HG02623 (cell line): ENCODE data around the gene LMO2.

Experiments
- ATAC-seq: cut with Tn5 transposase; IDR thresholded peaks from one replicate; pipeline ENCODE4 v1.9.1; 2021; ENCODE audit warnings: moderate library complexity; ENCODE audit not compliant: unreplicated experiment

Gene LMO2

GRCh38 chr11:33889821-33890378 lies 2.0 kb downstream of the LMO2 start:
- no peak for ATAC-seq

- ATAC-seq, result no peak
Measured at GRCh38 chr11:33889296-33889695, 2.6 kb downstream of the LMO2 start.

- ATAC-seq, result no peak
Measured at GRCh38 chr11:33887886-33888285, 4.0 kb downstream of the LMO2 start.

GRCh38 chr11:33885338-33886005 lies 6.4 kb downstream of the LMO2 start:
- ATAC-seq, result no peak

GRCh38 chr11:33884601-33885000 lies 7.3 kb downstream of the LMO2 start:
- ATAC-seq, result no peak

GRCh38 chr11:33884035-33884434 lies 7.8 kb downstream of the LMO2 start:
- no peak for ATAC-seq

GRCh38 chr11:33881651-33882503 lies 10.0 kb downstream of the LMO2 start:
- ATAC-seq, result no peak

- ATAC-seq, result no peak
Measured at GRCh38 chr11:33880979-33881378, 10.9 kb downstream of the LMO2 start.

GRCh38 chr11:33879375-33879774 lies 12.5 kb downstream of the LMO2 start:
- no peak for ATAC-seq

GRCh38 chr11:33877038-33877437 lies 14.8 kb downstream of the LMO2 start:
- no peak for ATAC-seq

- ATAC-seq, result no peak
Measured at GRCh38 chr11:33875621-33876294, 16.1 kb downstream of the LMO2 start.

- no peak for ATAC-seq
Measured at GRCh38 chr11:33874910-33875490, 16.9 kb downstream of the LMO2 start.

GRCh38 chr11:33874433-33874832 lies 17.4 kb downstream of the LMO2 start:
- no peak for ATAC-seq

GRCh38 chr11:33869481-33870422 lies 22.1 kb downstream of the LMO2 start:
- no peak for ATAC-seq

- no peak for ATAC-seq
Measured at GRCh38 chr11:33868647-33869461, 23.0 kb downstream of the LMO2 start.

GRCh38 chr11:33867996-33868646 lies 23.8 kb downstream of the LMO2 start:
- no peak for ATAC-seq

GRCh38 chr11:33867561-33867960 lies 24.3 kb downstream of the LMO2 start:
- ATAC-seq, result no peak

- ATAC-seq, result no peak
Measured at GRCh38 chr11:33866936-33867335, 24.9 kb downstream of the LMO2 start.

GRCh38 chr11:33864479-33864878 lies 27.4 kb downstream of the LMO2 start:
- ATAC-seq, result no peak
